WTC11 (cell line): ENCODE results near the gene SLCO4A1. TPM values are rescaled to one million over a fixed set of nuclear protein-coding genes. Genes with fewer than 3 reads are reported as not detected.

Source experiments
- ATAC-seq: fragments of 200-7000 bp; cut with Tn5 transposase; 2 replicates; pipeline ENCODE4 v1.10.0; 2021; ENCODE audit warnings: mild to moderate bottlenecking, moderate library complexity
- CTCF ChIA-PET: fragments of 300-600 bp; sonication (Branson Sonifier 250); formaldehyde crosslinking; loops from one replicate; lab custom pipeline; 2021; ENCODE audit warnings: antibody characterized with exemption; lab: Charles Lee
- POLR2A ChIA-PET: fragments of 350-600 bp; sonication (Branson Sonifier 250); formaldehyde crosslinking; loops from one replicate; lab custom pipeline; 2021; ENCODE audit warnings: antibody characterized with exemption; lab: Charles Lee
- DNase-seq: peaks from one replicate; pipeline ENCODE4 v3.0.0; 2021; ENCODE audit warnings: low spot score
- H3K27ac Mint-ChIP-seq: 2 replicates; pipeline ENCODE4 v1.8.0; 2021; ENCODE audit warnings: mixed read lengths
- H3K27me3 Mint-ChIP-seq: 2 replicates; pipeline ENCODE4 v1.8.0; 2021; ENCODE audit warnings: low read depth, mild to moderate bottlenecking, moderate library complexity, mixed read lengths
- H3K36me3 Mint-ChIP-seq: 2 replicates; pipeline ENCODE4 v1.8.0; 2021; ENCODE audit warnings: mixed read lengths
- H3K4me1 Mint-ChIP-seq: 2 replicates; pipeline ENCODE4 v1.8.0; 2022; ENCODE audit warnings: mixed read lengths
- H3K4me3 Mint-ChIP-seq: 2 replicates; pipeline ENCODE4 v1.8.0; 2021; ENCODE audit warnings: mild to moderate bottlenecking, moderate library complexity, mixed read lengths
- H3K9me3 Mint-ChIP-seq: 2 replicates; pipeline ENCODE4 v1.8.0; 2021; ENCODE audit warnings: mixed read lengths
- ATF1 ChIP-seq: sonication (generic); formaldehyde crosslinking; IDR thresholded peaks from 2 replicates; pipeline ENCODE4 v1.8.1; 2023; ENCODE audit warnings: mild to moderate bottlenecking, moderate library complexity, missing genetic modification reagents
- CREM ChIP-seq: sonication (generic); formaldehyde crosslinking; IDR thresholded peaks from 2 replicates; pipeline ENCODE4 v1.8.1; 2022; ENCODE audit warnings: mild to moderate bottlenecking, missing genetic modification reagents, moderate library complexity
- FOXK1 ChIP-seq: sonication (generic); formaldehyde crosslinking; IDR thresholded peaks from 2 replicates; pipeline ENCODE4 v1.8.0; 2022; ENCODE audit warnings: mild to moderate bottlenecking, moderate library complexity, missing genetic modification reagents
- GABPB1 ChIP-seq: sonication (generic); formaldehyde crosslinking; IDR thresholded peaks from 2 replicates; pipeline ENCODE4 v1.8.1; 2023; ENCODE audit warnings: mild to moderate bottlenecking, missing genetic modification reagents
- MYBL2 ChIP-seq: sonication (generic); formaldehyde crosslinking; IDR thresholded peaks from 2 replicates; pipeline ENCODE4 v1.8.1; 2023; ENCODE audit warnings: mild to moderate bottlenecking, moderate library complexity, missing genetic modification reagents
- NFE2L1 ChIP-seq: sonication (generic); formaldehyde crosslinking; IDR thresholded peaks from 2 replicates; pipeline ENCODE4 v1.8.1; 2023; ENCODE audit warnings: missing genetic modification reagents
- total RNA-seq: library from RNA; stranded (reverse); gene quantifications from 3 replicates; pipeline ENCODE4 v1.2.3, GENCODE V29; 2021
- TF ChIP-seq, protein P1 (sequence below): sonication (generic); formaldehyde crosslinking; IDR thresholded peaks from 2 replicates; pipeline ENCODE4 v1.8.0; 2022; ENCODE audit warnings: mild to moderate bottlenecking, missing genetic modification reagents
- TF ChIP-seq, protein P2 (sequence below): sonication (generic); formaldehyde crosslinking; IDR thresholded peaks from 2 replicates; pipeline ENCODE4 v1.8.0; 2022; ENCODE audit warnings: mild to moderate bottlenecking, missing genetic modification reagents
- TF ChIP-seq, protein P3 (sequence below): sonication (generic); formaldehyde crosslinking; conservative IDR thresholded peaks from 2 replicates; pipeline ENCODE4 v1.8.1; 2023; ENCODE audit warnings: mild to moderate bottlenecking, low read depth, missing genetic modification reagents, moderate library complexity
- TF ChIP-seq, protein P4 (sequence below): sonication (generic); formaldehyde crosslinking; IDR thresholded peaks from 2 replicates; pipeline ENCODE4 v1.8.1; 2023; ENCODE audit warnings: mild to moderate bottlenecking, missing genetic modification reagents
- TF ChIP-seq, protein P5 (sequence below): sonication (generic); formaldehyde crosslinking; IDR thresholded peaks from 2 replicates; pipeline ENCODE4 v1.8.0; 2022; ENCODE audit warnings: mild to moderate bottlenecking, missing genetic modification reagents
- TF ChIP-seq, protein P6 (sequence below): sonication (generic); formaldehyde crosslinking; conservative IDR thresholded peaks from 2 replicates; pipeline ENCODE4 v1.8.1; 2022; ENCODE audit warnings: mild to moderate bottlenecking, missing genetic modification reagents
- TF ChIP-seq, protein P7 (sequence below): sonication (generic); formaldehyde crosslinking; IDR thresholded peaks from 2 replicates; pipeline ENCODE4 v1.8.0; 2022; ENCODE audit warnings: mild to moderate bottlenecking, missing genetic modification reagents

SLCO4A1 gene
- total RNA-seq, 1 experiment from 2014 or later = 19.9 TPM

DNA sequence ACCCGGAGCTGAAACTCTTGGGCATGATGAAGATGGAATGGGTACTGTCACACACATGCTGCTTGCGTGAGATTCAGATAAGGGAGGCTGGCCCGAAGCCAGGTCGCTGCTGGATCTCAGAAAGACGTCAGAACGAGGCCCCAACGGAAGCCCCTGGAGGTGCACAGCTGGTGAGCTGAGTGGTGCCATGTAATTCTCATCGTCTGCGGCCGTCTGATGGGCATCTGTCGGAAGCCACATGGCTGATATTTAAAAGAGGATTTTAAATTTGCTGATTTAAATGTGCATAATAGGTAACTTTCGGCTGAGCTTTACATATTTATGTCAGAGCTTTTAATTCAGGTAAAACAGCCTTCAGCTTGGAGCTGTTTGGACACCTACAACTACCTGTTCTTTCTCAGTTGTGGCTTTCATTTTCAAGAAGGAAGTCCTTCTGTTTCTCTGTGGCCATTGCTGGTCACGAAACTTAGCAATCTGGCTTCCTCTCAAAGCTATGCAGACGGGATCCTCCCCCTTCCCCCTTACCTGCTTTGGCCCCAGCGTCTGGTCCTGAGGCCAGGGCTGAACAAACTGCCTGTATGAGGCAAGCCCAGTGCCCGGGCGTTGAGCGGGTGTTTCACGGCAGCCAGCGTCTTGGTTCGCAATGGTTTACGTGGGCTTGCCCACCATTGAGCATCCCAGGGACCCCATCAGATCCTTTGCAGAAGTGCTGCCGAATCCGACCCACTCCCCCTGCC lies 9.2 kb downstream of the SLCO4A1 start:
- Mint-ChIP-seq H3K27me3 (no peaks in the 10 kb centered on the region), H3K4me1 (peaks cover 24% of the 10 kb centered on the region), H3K36me3 (no peaks in the 10 kb centered on the region), H3K27ac (peak overlapping the region; percentile 72), H3K9me3 (no peaks in the 10 kb centered on the region), H3K4me3 (no peak overlapping the region)
- TF ChIP-seq NFE2L1 (CRISPR knock-in tag) = no peak
- TF ChIP-seq, protein P1, sequence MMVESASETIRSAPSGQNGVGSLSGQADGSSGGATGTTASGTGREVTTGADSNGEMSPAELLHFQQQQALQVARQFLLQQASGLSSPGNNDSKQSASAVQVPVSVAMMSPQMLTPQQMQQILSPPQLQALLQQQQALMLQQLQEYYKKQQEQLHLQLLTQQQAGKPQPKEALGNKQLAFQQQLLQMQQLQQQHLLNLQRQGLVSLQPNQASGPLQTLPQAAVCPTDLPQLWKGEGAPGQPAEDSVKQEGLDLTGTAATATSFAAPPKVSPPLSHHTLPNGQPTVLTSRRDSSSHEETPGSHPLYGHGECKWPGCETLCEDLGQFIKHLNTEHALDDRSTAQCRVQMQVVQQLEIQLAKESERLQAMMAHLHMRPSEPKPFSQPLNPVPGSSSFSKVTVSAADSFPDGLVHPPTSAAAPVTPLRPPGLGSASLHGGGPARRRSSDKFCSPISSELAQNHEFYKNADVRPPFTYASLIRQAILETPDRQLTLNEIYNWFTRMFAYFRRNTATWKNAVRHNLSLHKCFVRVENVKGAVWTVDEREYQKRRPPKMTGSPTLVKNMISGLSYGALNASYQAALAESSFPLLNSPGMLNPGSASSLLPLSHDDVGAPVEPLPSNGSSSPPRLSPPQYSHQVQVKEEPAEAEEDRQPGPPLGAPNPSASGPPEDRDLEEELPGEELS (CRISPR knock-in tag) = no peak
- TF ChIP-seq, protein P2, sequence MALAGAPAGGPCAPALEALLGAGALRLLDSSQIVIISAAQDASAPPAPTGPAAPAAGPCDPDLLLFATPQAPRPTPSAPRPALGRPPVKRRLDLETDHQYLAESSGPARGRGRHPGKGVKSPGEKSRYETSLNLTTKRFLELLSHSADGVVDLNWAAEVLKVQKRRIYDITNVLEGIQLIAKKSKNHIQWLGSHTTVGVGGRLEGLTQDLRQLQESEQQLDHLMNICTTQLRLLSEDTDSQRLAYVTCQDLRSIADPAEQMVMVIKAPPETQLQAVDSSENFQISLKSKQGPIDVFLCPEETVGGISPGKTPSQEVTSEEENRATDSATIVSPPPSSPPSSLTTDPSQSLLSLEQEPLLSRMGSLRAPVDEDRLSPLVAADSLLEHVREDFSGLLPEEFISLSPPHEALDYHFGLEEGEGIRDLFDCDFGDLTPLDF = no peak
- TF ChIP-seq, protein P3, sequence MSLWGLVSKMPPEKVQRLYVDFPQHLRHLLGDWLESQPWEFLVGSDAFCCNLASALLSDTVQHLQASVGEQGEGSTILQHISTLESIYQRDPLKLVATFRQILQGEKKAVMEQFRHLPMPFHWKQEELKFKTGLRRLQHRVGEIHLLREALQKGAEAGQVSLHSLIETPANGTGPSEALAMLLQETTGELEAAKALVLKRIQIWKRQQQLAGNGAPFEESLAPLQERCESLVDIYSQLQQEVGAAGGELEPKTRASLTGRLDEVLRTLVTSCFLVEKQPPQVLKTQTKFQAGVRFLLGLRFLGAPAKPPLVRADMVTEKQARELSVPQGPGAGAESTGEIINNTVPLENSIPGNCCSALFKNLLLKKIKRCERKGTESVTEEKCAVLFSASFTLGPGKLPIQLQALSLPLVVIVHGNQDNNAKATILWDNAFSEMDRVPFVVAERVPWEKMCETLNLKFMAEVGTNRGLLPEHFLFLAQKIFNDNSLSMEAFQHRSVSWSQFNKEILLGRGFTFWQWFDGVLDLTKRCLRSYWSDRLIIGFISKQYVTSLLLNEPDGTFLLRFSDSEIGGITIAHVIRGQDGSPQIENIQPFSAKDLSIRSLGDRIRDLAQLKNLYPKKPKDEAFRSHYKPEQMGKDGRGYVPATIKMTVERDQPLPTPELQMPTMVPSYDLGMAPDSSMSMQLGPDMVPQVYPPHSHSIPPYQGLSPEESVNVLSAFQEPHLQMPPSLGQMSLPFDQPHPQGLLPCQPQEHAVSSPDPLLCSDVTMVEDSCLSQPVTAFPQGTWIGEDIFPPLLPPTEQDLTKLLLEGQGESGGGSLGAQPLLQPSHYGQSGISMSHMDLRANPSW (CRISPR knock-in tag) = no peak
- TF ChIP-seq CREM = no peak
- no peak for TF ChIP-seq ATF1 (CRISPR knock-in tag)
- TF ChIP-seq, protein P4, sequence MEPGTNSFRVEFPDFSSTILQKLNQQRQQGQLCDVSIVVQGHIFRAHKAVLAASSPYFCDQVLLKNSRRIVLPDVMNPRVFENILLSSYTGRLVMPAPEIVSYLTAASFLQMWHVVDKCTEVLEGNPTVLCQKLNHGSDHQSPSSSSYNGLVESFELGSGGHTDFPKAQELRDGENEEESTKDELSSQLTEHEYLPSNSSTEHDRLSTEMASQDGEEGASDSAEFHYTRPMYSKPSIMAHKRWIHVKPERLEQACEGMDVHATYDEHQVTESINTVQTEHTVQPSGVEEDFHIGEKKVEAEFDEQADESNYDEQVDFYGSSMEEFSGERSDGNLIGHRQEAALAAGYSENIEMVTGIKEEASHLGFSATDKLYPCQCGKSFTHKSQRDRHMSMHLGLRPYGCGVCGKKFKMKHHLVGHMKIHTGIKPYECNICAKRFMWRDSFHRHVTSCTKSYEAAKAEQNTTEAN (CRISPR knock-in tag) = no peak
- ChIA-PET CTCF (interaction anchor here (0.8 to 3.3 kb wide), 5 partner anchors 9 to 151 kb away, joined by 3 to 14 read pairs (median 4); partner anchors contain the start of gene SLCO4A1), POLR2A (no interaction called here)
- DNase-seq (no peak), ATAC-seq (peak; percentile 17)

DNA sequence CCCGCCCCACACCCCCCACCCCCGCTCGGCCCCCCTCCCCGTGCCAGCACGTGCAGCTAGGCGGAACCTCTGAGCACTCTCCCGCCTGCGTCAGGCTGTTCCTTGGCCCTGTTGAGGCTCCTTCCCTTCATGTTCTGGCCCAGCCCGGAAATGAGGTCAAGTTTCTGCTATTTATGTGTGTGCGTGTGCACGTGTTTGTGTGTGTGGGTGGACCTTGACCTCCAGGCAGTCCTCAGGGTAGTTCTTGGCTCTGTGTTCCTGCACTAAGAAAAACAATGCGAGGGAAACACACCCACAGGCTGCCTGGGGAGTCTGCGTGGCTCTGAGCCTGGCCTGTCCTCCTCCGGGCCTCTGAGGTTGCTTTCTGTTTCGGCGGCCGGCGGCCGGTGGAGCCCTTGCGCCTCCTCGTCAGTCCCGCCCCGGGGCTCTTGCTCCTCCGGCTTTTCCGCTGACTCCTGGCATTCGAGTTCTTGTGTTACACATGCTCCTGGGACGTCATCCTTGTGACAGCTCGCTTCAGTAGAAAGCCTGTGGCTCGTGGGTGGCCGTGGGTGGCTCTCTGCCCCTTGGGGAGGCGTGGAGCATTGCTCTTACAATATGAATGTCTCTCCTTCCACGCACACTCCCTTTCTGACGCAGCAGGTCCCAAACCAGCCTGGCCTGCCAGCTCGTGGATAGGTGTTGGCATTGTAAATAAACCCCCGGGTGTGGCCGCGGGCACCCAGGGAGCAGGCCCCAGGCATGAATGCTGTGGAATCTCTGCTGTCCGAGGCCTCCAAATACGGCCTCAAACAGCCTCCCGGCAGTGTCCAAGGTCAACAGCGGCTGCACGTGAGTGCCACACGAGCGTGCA lies 10.0 kb downstream of the SLCO4A1 start:
- Mint-ChIP-seq H3K4me3 (no peak overlapping the region), H3K36me3 (no peaks in the 10 kb centered on the region), H3K27me3 (no peaks in the 10 kb centered on the region), H3K4me1 (peaks cover 18% of the 10 kb centered on the region), H3K9me3 (no peaks in the 10 kb centered on the region), H3K27ac (peak overlapping the region; percentile 82)
- ATAC-seq (peak; percentile 39), DNase-seq (peak; percentile 50)
- TF ChIP-seq, protein P5, sequence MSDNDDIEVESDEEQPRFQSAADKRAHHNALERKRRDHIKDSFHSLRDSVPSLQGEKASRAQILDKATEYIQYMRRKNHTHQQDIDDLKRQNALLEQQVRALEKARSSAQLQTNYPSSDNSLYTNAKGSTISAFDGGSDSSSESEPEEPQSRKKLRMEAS (CRISPR knock-in tag) = peak; percentile 46; the same call in 1 of the 2 replicates
- TF ChIP-seq, protein P6, sequence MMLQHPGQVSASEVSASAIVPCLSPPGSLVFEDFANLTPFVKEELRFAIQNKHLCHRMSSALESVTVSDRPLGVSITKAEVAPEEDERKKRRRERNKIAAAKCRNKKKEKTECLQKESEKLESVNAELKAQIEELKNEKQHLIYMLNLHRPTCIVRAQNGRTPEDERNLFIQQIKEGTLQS (CRISPR knock-in tag) = no peak
- peak; percentile 74; the same call in 1 of the 2 replicates for TF ChIP-seq GABPB1
- 0 out of 2 replicates have a peak, but pooled peaks have one; percentile 38 for TF ChIP-seq FOXK1 (CRISPR knock-in tag)
- TF ChIP-seq, protein P7, sequence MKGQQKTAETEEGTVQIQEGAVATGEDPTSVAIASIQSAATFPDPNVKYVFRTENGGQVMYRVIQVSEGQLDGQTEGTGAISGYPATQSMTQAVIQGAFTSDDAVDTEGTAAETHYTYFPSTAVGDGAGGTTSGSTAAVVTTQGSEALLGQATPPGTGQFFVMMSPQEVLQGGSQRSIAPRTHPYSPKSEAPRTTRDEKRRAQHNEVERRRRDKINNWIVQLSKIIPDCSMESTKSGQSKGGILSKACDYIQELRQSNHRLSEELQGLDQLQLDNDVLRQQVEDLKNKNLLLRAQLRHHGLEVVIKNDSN (CRISPR knock-in tag) = no peak
- no peak for TF ChIP-seq MYBL2
- CTCF ChIA-PET = interaction anchor here (0.8 to 3.3 kb wide), 6 partner anchors 10 to 152 kb away, joined by 3 to 14 read pairs (median 4); partner anchors contain the start of gene SLCO4A1
- POLR2A ChIA-PET = no interaction called here
